Endometrial microvascular endothelial cells (primary cell): ENCODE measurements around the gene RASL10B. TPM values are rescaled to one million over a fixed set of nuclear protein-coding genes. Genes with fewer than 3 reads are reported as not detected.
"Not testable (repeated sequence)": the region's sequence is repeated elsewhere in the genome, so short reads cannot be mapped to it uniquely, and the experiment has no call there.

Source experiments
- in situ Hi-C: cut with HindIII; loops from 2 replicates; pipeline ENCODE4 v1.10.0; 2017; ENCODE audit warnings: low sequenced_read_pairs, low pct_unique_long_range_greater_than_20kb; ENCODE audit errors: inconsistent ontology term
- total RNA-seq: library from RNA; depleted of rRNA; stranded (reverse); fragments of >200 nt; gene quantifications from one replicate; pipeline ENCODE4 v1.2.3, GENCODE V29; 2015; ENCODE audit errors: inconsistent ontology term

The RASL10B gene, protein sequence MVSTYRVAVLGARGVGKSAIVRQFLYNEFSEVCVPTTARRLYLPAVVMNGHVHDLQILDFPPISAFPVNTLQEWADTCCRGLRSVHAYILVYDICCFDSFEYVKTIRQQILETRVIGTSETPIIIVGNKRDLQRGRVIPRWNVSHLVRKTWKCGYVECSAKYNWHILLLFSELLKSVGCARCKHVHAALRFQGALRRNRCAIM
- under 0.01 TPM for total RNA-seq

DNA sequence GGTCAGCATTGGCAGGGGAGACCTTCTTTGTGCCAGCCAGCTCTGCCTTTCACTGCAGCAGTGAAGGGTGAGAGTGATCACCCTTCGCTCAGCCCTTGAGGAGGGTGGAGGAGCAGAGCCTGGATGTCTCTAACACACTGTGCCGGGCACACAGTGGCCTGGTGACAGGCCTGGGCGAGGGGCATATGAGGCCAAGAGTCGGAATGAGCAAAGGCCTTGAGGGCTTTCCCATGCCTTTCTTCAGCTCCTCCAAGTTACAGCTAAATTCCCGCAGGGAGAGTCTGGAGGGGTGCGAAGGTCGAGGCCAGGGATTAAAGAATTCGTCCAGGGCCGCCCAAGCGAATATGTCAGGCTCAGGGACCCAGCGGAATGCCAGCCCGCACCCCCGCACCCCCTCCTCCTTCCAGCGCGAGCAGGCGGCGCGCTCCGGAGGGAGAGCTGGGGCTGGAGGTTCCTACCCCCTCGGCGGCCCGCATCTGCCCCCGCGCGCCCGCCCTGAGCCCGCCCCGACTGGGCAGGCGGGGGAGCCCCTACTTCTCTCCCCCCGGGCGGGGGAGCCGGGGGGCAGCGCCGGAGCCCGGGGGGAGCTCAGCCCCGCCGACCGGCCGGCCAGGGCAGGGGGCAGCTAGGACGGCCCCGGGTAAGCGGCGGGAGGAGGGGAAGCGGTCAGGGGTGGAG lies at the start of gene RASL10B:
TSS of gene RASL10B (plus strand) at position 401 of the 678 bp plus-strand sequence. CDS start 3,546 bp downstream, outside the sequence.
- in situ Hi-C loops = no loop called here

DNA sequence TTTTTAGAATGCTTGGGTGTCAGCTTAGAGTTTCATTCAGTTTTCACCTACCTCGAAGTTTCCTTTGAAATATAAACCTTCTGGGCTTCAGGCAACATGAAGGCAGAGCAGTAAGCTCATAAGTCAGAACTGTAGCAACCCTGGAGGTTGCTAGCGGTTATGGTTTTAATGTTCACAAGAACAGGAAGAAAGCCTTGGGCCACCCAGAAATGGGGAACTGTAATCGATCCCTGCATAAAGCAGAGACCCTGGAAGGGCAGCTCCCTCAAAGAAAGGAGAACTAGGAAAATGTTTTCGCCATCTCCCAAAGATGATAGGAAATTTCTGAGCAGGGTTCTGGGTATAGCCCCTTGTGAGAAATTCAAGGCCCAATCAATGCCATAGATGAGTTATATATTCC lies 47.8 kb upstream of the RASL10B start:
- in situ Hi-C loops = no loop called here

- in situ Hi-C loops = no loop called here
These were observed 47.2 kb upstream of the RASL10B start for GRCh38 chr17:35684055-35684802.

DNA sequence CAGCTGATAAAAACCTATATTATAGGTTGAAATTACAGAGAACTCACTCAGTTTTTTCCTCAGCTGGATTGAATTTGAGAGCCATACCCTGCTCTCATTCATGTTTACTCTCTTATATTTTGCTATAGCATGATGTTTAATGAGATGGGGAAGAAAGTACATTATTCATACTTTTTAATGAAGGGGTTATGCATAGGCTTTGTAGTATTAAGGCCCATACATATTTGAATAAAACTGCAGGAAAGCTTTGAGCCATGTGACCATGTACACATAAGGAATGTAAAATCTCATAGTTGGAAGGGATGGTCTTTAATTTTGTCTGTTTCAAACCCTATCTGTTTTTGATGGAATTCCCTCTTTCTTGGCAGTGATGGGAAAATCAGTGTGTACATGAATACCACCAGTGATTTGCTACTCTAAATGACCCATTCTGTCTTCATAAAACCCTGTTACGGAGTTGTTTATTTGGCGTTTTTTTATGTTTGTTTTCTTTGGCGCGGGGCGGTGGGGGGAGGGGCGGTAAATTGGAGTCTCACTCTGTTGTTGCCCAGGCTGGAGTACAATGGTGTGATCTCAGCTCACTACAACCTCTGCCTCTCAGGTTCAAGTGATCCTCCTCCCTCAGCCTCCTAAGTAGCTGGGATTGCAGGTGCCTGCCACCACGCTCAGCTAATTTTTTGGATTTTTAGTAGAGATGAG lies 38.8 kb upstream of the RASL10B start:
- in situ Hi-C loops = no loop called here

DNA sequence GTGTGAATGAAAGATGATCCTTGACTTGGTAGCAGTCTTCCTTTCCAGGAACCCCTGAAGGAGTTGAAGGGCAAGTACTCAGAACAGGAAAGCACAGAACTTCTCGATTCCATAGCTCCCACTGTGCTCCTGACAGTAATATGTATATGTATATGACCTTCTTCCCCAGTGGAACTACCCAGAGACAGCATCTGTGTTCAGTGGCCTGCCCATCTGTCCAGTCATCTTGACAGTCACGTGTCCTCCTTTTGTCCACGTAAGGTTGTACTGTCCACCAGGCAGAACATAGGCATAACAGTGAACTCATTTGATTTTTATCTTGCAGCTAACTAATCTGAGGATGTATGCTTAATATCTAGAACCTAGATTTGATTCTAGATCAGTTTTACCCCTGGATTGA lies 37.8 kb upstream of the RASL10B start:
- in situ Hi-C loops = no loop called here

DNA sequence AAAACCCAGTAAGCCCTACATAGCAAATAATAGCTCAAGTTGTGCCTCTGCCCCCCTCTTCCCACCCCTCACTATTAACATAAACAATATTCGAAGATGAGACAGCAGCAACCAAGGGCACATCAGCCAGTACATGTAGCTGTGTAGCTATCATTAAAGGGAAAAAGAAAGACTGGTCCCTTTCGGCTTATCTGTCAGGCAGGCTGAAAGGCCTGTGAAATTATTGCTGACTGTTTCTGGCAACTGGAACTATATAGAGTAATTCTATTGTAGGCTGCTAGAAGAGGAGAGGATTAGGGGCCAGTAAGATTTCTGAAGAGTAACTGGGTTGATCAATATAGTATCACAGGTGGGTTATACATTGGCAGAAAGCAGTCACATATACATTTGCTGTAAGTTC lies 36.5 kb upstream of the RASL10B start:
- in situ Hi-C loops = no loop called here

DNA sequence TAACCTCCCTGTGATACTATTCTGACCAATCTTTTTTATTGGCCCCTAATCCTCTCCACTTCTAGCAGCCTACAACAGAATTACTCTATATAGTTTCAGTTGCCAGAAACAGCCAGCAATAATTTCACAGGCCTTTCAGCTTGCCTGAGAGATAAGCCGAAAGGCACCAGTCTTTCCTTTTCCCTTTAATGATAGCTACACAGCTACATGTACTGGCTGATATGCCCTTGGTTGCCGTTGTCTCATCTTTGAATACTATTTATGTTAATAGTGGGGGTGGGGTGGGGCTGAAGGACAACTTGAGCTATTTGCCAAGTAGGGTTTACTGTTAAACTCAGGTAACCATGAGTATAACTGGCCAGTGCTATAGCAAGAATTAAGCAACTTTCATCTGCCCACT lies 35.8 kb upstream of the RASL10B start:
- in situ Hi-C loops = no loop called here

- in situ Hi-C loops = no loop called here
These were observed 32.6 kb upstream of the RASL10B start for GRCh38 chr17:35698800-35699199.

- in situ Hi-C loops = no loop called here
These were observed 31.3 kb upstream of the RASL10B start for GRCh38 chr17:35700150-35700549.

GRCh38 chr17:35701491-35701890 lies 29.9 kb upstream of the RASL10B start:
- in situ Hi-C loops = no loop called here

GRCh38 chr17:35703308-35703707 lies 28.1 kb upstream of the RASL10B start:
- in situ Hi-C loops = not testable (repeated sequence)

- in situ Hi-C loops = no loop called here
These were observed 26.2 kb upstream of the RASL10B start for GRCh38 chr17:35705230-35705629.

GRCh38 chr17:35705705-35706104 lies 25.7 kb upstream of the RASL10B start:
- in situ Hi-C loops = no loop called here

DNA sequence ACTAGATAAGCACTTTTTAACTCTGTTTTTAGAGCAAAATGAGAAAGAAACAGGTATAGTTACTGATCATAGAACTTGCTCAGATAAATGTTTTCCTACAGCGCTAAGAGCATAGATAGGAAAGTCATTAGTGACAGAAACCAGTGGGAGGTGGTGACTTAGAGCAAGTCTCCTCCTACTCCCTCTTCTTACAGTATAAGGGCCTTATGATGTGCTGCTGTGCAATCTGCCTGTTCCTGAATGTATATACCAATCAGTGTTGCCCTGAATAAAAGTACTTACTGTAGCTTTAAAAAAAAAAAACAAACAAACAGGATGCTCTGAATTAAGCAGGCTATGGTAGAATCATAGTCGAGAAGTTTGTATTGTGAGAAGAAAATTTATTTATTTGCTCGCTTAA lies 23.3 kb upstream of the RASL10B start:
- in situ Hi-C loops = no loop called here

DNA sequence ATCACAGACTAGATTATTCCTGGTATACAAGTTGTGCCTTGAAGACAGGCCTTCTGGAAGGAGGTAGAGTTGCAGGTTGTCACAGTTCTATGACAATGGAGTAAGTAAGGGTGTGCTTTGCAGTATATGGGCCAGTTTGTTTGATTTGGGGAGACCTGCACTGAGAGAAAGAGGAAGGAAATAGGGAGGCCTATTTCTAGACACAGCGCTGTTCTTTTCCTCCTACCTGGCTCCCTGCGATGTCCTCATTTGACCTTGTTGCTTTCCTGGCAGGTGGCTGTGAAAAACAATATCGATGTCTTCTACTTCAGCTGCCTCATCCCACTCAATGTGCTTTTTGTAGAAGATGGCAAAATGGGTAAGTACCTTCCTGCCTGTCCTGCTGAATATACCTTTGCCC lies 22.5 kb upstream of the RASL10B start:
- in situ Hi-C loops = no loop called here

DNA sequence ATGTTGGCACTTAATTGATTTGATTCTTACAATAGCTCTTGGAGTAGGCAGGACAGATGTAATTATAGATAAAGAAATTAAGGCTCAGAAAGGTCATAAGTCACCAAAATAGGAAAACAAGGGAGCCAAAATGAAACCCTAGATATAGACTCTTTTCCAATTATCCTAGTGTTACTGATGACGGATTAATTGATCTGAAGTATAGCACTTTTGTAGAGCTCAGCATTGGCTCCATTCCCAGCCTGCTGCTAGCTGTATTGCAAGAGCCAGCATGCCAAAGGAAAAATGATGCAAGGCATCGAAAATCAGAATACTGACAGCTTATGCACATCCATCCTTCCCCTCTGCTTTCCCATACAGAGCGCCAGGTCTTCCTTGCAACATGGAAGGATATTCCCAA lies 21.6 kb upstream of the RASL10B start:
- in situ Hi-C loops = no loop called here

DNA sequence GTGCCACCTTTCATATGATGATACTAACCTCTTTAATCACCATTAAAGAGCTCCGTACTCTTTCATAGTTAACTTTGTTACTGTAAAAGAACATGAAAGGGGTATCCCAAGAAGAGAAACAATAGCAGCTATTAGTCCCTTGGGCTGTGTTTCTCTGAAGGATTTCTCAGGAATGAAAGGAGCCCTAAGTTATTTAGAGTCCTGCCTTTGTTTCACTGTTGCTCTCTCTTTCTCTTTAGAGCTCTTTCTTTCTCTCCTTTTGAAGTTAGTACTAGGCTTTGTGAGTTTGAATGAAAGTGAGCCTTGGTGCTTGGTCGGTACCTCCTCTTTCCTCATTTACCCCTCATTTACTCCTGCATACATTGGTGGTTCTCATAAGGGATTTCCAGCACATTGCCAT lies 20.5 kb upstream of the RASL10B start:
- in situ Hi-C loops = no loop called here

GRCh38 chr17:35713069-35713728 lies 18.2 kb upstream of the RASL10B start:
- in situ Hi-C loops = no loop called here

GRCh38 chr17:35714988-35715387 lies 16.5 kb upstream of the RASL10B start:
- in situ Hi-C loops = no loop called here
